HEK293 (cell line): Measurements from ENCODE around the gene SLC39A11.
A peak's percentile ranks its signal among the peaks of the same experiment; 100 is the strongest.

Experiments used
- CTCF ChIA-PET: fragments of 350-600 bp; formaldehyde crosslinking; extraction: SDS; loops from one replicate; lab custom pipeline; 2021; ENCODE audit warnings: antibody characterized with exemption; lab: Yijun Ruan, JAX
- POLR2A ChIA-PET: fragments of 300-600 bp; formaldehyde crosslinking; extraction: SDS; loops from one replicate; lab custom pipeline; 2020; ENCODE audit warnings: antibody characterized with exemption, inconsistent platforms; lab: Yijun Ruan, JAX
- H3K27ac ChIP-seq: fragments of 200-500 bp; sonication (Bioruptor generic); 2 replicates; pipeline ENCODE4 v1.5.1; 2014; ENCODE audit warnings: low read depth, low read length, control low read depth, inconsistent platforms; ENCODE audit errors: extremely low read depth
- H3K36me3 ChIP-seq, 2 experiments: fragments of 200-500 bp in 1 of 2; sonication (Bioruptor generic) in 1 of 2; 1 replicate in 1 of 2; 2 replicates in 1 of 2; pipeline ENCODE4 v1.5.1; 2014 to 2017; ENCODE audit warnings: inconsistent platforms in 2 of 2, low read length in 2 of 2; ENCODE audit not compliant: control insufficient read depth in 2 of 2, insufficient read depth in 1 of 2
- H3K4me1 ChIP-seq: fragments of 200-500 bp; sonication (Bioruptor generic); 2 replicates; pipeline ENCODE4 v1.5.1; 2014; ENCODE audit warnings: mild to moderate bottlenecking, low read length, inconsistent platforms; ENCODE audit not compliant: control insufficient read depth, insufficient read depth
- H3K4me3 ChIP-seq: 2 replicates; pipeline ENCODE4 v1.5.1; 2011; ENCODE audit warnings: low read depth, mild to moderate bottlenecking, control low read depth, low read length, moderate library complexity
- H3K9me3 ChIP-seq: fragments of 200-500 bp; sonication (Bioruptor generic); 2 replicates; pipeline ENCODE4 v1.5.1; 2014; ENCODE audit warnings: low read depth, low read length, inconsistent platforms; ENCODE audit not compliant: control insufficient read depth, insufficient read depth
- AEBP2 ChIP-seq: fragments of 450-650 bp; formaldehyde crosslinking; IDR thresholded peaks from 2 replicates; pipeline ENCODE4 v1.5.1; 2016; ENCODE audit warnings: missing biosample characterization, missing genetic modification characterization, borderline replicate concordance
- EGR2 ChIP-seq: fragments of 450-650 bp; formaldehyde crosslinking; IDR thresholded peaks from 2 replicates; pipeline ENCODE4 v1.5.1; 2016; ENCODE audit warnings: low read depth, missing biosample characterization, missing genetic modification characterization
- ELK4 ChIP-seq: IDR thresholded peaks from 2 replicates; pipeline ENCODE4 v1.6.1; 2011; ENCODE audit warnings: mild to moderate bottlenecking, low read depth, low read length, borderline replicate concordance
- GLIS1 ChIP-seq: fragments of 450-650 bp; formaldehyde crosslinking; IDR thresholded peaks from 2 replicates; pipeline ENCODE4 v1.5.1; 2016; ENCODE audit warnings: missing biosample characterization, missing genetic modification characterization
- INSM2 ChIP-seq: fragments of 450-650 bp; formaldehyde crosslinking; IDR thresholded peaks from 2 replicates; pipeline ENCODE4 v1.5.1; 2016; ENCODE audit warnings: missing biosample characterization, missing genetic modification characterization
- PRDM1 ChIP-seq: fragments of 450-650 bp; formaldehyde crosslinking; IDR thresholded peaks from 2 replicates; pipeline ENCODE4; 2016; ENCODE audit warnings: missing biosample characterization, missing genetic modification characterization
- SP7 ChIP-seq: fragments of 450-650 bp; formaldehyde crosslinking; IDR thresholded peaks from 2 replicates; pipeline ENCODE4 v1.5.1; 2016; ENCODE audit warnings: missing biosample characterization, missing genetic modification characterization
- ZIC2 ChIP-seq: fragments of 450-650 bp; formaldehyde crosslinking; IDR thresholded peaks from 2 replicates; pipeline ENCODE4 v1.5.1; 2016; ENCODE audit warnings: missing biosample characterization, missing genetic modification characterization
- ZNF132 ChIP-seq: fragments of 450-650 bp; formaldehyde crosslinking; IDR thresholded peaks from 2 replicates; pipeline ENCODE4 v1.5.1; 2017; ENCODE audit warnings: missing biosample characterization, missing genetic modification characterization, borderline replicate concordance
- ZNF202 ChIP-seq: fragments of 450-650 bp; formaldehyde crosslinking; IDR thresholded peaks from 2 replicates; pipeline ENCODE4 v1.5.1; 2016; ENCODE audit warnings: missing biosample characterization, missing genetic modification characterization, borderline replicate concordance
- ZNF221 ChIP-seq: fragments of 450-650 bp; formaldehyde crosslinking; IDR thresholded peaks from 2 replicates; pipeline ENCODE4 v1.5.1; 2017; ENCODE audit warnings: missing biosample characterization, missing genetic modification characterization, borderline replicate concordance
- ZNF366 ChIP-seq: fragments of 450-650 bp; formaldehyde crosslinking; conservative IDR thresholded peaks from 2 replicates; pipeline ENCODE4 v1.5.1; 2016; ENCODE audit warnings: missing biosample characterization, missing genetic modification characterization
- ZNF391 ChIP-seq: fragments of 450-650 bp; formaldehyde crosslinking; IDR thresholded peaks from 2 replicates; pipeline ENCODE4 v1.5.1; 2016; ENCODE audit warnings: low read depth, missing biosample characterization, missing genetic modification characterization, borderline replicate concordance
- ZNF416 ChIP-seq: fragments of 450-650 bp; formaldehyde crosslinking; IDR thresholded peaks from 2 replicates; pipeline ENCODE4 v1.5.1; 2016; ENCODE audit warnings: missing biosample characterization, missing genetic modification characterization
- ZNF449 ChIP-seq: fragments of 450-650 bp; formaldehyde crosslinking; IDR thresholded peaks from 2 replicates; pipeline ENCODE4 v1.5.1; 2017; ENCODE audit warnings: missing biosample characterization, mild to moderate bottlenecking, missing genetic modification characterization, moderate library complexity
- ZNF560 ChIP-seq: fragments of 450-650 bp; formaldehyde crosslinking; IDR thresholded peaks from 2 replicates; pipeline ENCODE4 v1.5.1; 2017; ENCODE audit warnings: missing biosample characterization, missing genetic modification characterization, borderline replicate concordance
- ZNF692 ChIP-seq: fragments of 450-650 bp; formaldehyde crosslinking; IDR thresholded peaks from 2 replicates; pipeline ENCODE4 v1.5.1; 2016; ENCODE audit warnings: missing biosample characterization, missing genetic modification characterization
- ZNF792 ChIP-seq: fragments of 450-650 bp; formaldehyde crosslinking; IDR thresholded peaks from 2 replicates; pipeline ENCODE4 v1.5.1; 2016; ENCODE audit warnings: missing biosample characterization, missing genetic modification characterization

SLC39A11 gene

GRCh38 chr17:72977771-72978417 is 114.6 kb downstream of the SLC39A11 start:
- H3K4me3 ChIP-seq: no peak overlapping the region
- no peaks in the 10 kb centered on the region for H3K4me1 ChIP-seq
- ChIA-PET POLR2A (no interaction called here), CTCF (interaction anchor here (0.7 to 3.8 kb wide), 5 partner anchors 9 to 421 kb away, joined by 3 to 16 read pairs (median 4); no protein-coding TSS in a partner anchor)
- no peak overlapping the region for H3K27ac ChIP-seq
- H3K9me3 ChIP-seq: no peaks in the 10 kb centered on the region
- TF ChIP-seq ZNF391: no peak
- peak; percentile 59; the same call in 1 of the 2 replicates for TF ChIP-seq ZNF366 (tag by site-specific recombination)
- peak; percentile 67; the same call in 1 of the 2 replicates for TF ChIP-seq GLIS1 (tag by site-specific recombination)
- no peaks in the 10 kb centered on the region for H3K36me3 ChIP-seq

- TF ChIP-seq ZNF202 (tag by site-specific recombination) (no peak), ZNF792 (tag by site-specific recombination) (no peak), ZIC2 (tag by site-specific recombination) (peak; percentile 52), AEBP2 (tag by site-specific recombination) (no peak), ZNF449 (peak; percentile 71), PRDM1 (tag by site-specific recombination) (peak; percentile 91), ZNF416 (tag by site-specific recombination) (no peak)
- Histone ChIP-seq H3K4me3 (no peak overlapping the region), H3K27ac (no peak overlapping the region), H3K4me1 (no peaks in the 10 kb centered on the region), H3K36me3 (no peaks in the 10 kb centered on the region), H3K9me3 (no peaks in the 10 kb centered on the region)
- ChIA-PET CTCF (interaction anchor here (0.9 to 3.8 kb wide), 3 partner anchors 9 to 420 kb away, joined by 4 to 16 read pairs (median 4); no protein-coding TSS in a partner anchor), POLR2A (interaction anchor here (0.6 to 1.0 kb wide), 2 partner anchors 9 to 213 kb away, joined by 3 read pairs; no protein-coding TSS in a partner anchor)
Observed at GRCh38 chr17:72976971-72977770, 115.3 kb downstream of the SLC39A11 start.

GRCh38 chr17:72975509-72975908 is 117.0 kb downstream of the SLC39A11 start:
- H3K4me3 ChIP-seq: no peak overlapping the region
- POLR2A ChIA-PET: no interaction called here
- TF ChIP-seq ZNF560 (tag by site-specific recombination) (no peak), INSM2 (tag by site-specific recombination) (no peak), ZNF221 (tag by site-specific recombination) (no peak), EGR2 (tag by site-specific recombination) (no peak), ZNF132 (tag by site-specific recombination) (no peak), ELK4 (no peak), SP7 (tag by site-specific recombination) (no peak), ZNF692 (tag by site-specific recombination) (no peak)
- H3K36me3 ChIP-seq: no peaks in the 10 kb centered on the region
- no peak overlapping the region for H3K27ac ChIP-seq
- H3K4me1 ChIP-seq: no peaks in the 10 kb centered on the region
- CTCF ChIA-PET: interaction anchor here (3.8 kb wide), 1 partner anchor 11 kb away, joined by 16 read pairs; no protein-coding TSS in a partner anchor
- no peaks in the 10 kb centered on the region for H3K9me3 ChIP-seq
